Activated CD8-positive, alpha-beta T cell treated with anti-CD3 and anti-CD28 coated beads, Interleukin-2, amount 10 ng/mL, durations not matched to agents 7 days and 5 days (primary cell): ENCODE results near the gene EXOC6B. TPM values are rescaled to one million over a fixed set of nuclear protein-coding genes. Genes with fewer than 3 reads are reported as not detected.
"Not testable (repeated sequence)": the region's sequence is repeated elsewhere in the genome, so short reads cannot be mapped to it uniquely, and the experiment has no call there.

Experiments
- ATAC-seq: fragments of 150-1000 bp; cut with Tn5 transposase; one replicate; pipeline ENCODE4 v1.10.0; 2021; ENCODE audit warnings: moderate library complexity
- CTCF ChIA-PET: fragments of 350-600 bp; sonication (Branson Sonifier 250); formaldehyde crosslinking; loops from one replicate; lab custom pipeline; 2021; ENCODE audit warnings: antibody characterized with exemption; lab: Charles Lee
- POLR2A ChIA-PET: fragments of 350-600 bp; sonication (Branson Sonifier 250); formaldehyde crosslinking; loops from one replicate; lab custom pipeline; 2021; ENCODE audit warnings: antibody characterized with exemption; lab: Charles Lee
- DNase-seq: peaks from one replicate; pipeline ENCODE4 v3.0.0-alpha.2; 2020
- H3K27ac Mint-ChIP-seq: one replicate; pipeline ENCODE4 v1.8.0; 2021; ENCODE audit warnings: mild to moderate bottlenecking, mixed read lengths
- H3K27me3 Mint-ChIP-seq: one replicate; pipeline ENCODE4 v1.8.0; 2021; ENCODE audit warnings: low read depth, mixed read lengths
- H3K36me3 Mint-ChIP-seq: one replicate; pipeline ENCODE4 v1.8.0; 2021; ENCODE audit warnings: low read depth, mixed read lengths
- H3K4me1 Mint-ChIP-seq: one replicate; pipeline ENCODE4 v1.8.0; 2021; ENCODE audit warnings: low read depth, mixed read lengths
- H3K4me3 Mint-ChIP-seq: one replicate; pipeline ENCODE4 v1.8.0; 2021; ENCODE audit warnings: mild to moderate bottlenecking, mixed read lengths
- H3K9me3 Mint-ChIP-seq: one replicate; pipeline ENCODE4 v1.8.0; 2022; ENCODE audit warnings: mixed read lengths; ENCODE audit not compliant: insufficient read depth
- total RNA-seq, 2 experiments: library from RNA; stranded (reverse); gene quantifications; one replicate each; pipeline ENCODE4 v1.2.3, GENCODE V29; 2021

EXOC6B gene
- total RNA-seq, 2 experiments from 2014 or later = 17.8 to 18.8 TPM

GRCh38 chr2:72555363-72555762 is 270.5 kb downstream of the EXOC6B start:
- CTCF ChIA-PET, H3K4me1 Mint-ChIP-seq, H3K27ac Mint-ChIP-seq, ATAC-seq, H3K4me3 Mint-ChIP-seq, H3K36me3 Mint-ChIP-seq, DNase-seq, H3K9me3 Mint-ChIP-seq, H3K27me3 Mint-ChIP-seq, POLR2A ChIA-PET: not testable (repeated sequence)

GRCh38 chr2:72554910-72555309 is 270.9 kb downstream of the EXOC6B start:
- H3K27ac Mint-ChIP-seq, CTCF ChIA-PET, H3K36me3 Mint-ChIP-seq, ATAC-seq, DNase-seq, H3K9me3 Mint-ChIP-seq, H3K27me3 Mint-ChIP-seq, POLR2A ChIA-PET, H3K4me3 Mint-ChIP-seq, H3K4me1 Mint-ChIP-seq: not testable (repeated sequence)

- peaks cover 2% of the 10 kb centered on the region for H3K36me3 Mint-ChIP-seq
- POLR2A ChIA-PET = no interaction called here
- CTCF ChIA-PET = no interaction called here
- DNase-seq = no peak
- peak overlapping the region; percentile 10 for H3K27ac Mint-ChIP-seq
- H3K4me3 Mint-ChIP-seq = no peak overlapping the region
- peaks cover 3% of the 10 kb centered on the region for H3K4me1 Mint-ChIP-seq
- H3K27me3 Mint-ChIP-seq = no peaks in the 10 kb centered on the region
- no peaks in the 10 kb centered on the region for H3K9me3 Mint-ChIP-seq
- no peak for ATAC-seq
Observed at GRCh38 chr2:72554381-72554780, 271.5 kb downstream of the EXOC6B start.

- POLR2A ChIA-PET = no interaction called here
Observed at GRCh38 chr2:72548081-72548764, 277.6 kb downstream of the EXOC6B start.

GRCh38 chr2:72545790-72546189 is 280.0 kb downstream of the EXOC6B start:
- Mint-ChIP-seq H3K9me3 (no peaks in the 10 kb centered on the region), H3K36me3 (no peaks in the 10 kb centered on the region), H3K4me3 (no peak overlapping the region), H3K27me3 (no peaks in the 10 kb centered on the region), H3K4me1 (no peaks in the 10 kb centered on the region), H3K27ac (no peak overlapping the region)
- no peak for DNase-seq
- CTCF ChIA-PET = no interaction called here
- ATAC-seq = no peak
- POLR2A ChIA-PET = no interaction called here

More at GRCh38 chr2:72548081-72548764, 277.6 kb downstream of the EXOC6B start:
- Mint-ChIP-seq H3K27ac (no peak overlapping the region), H3K36me3 (no peaks in the 10 kb centered on the region), H3K9me3 (no peaks in the 10 kb centered on the region), H3K4me1 (no peaks in the 10 kb centered on the region), H3K4me3 (no peak overlapping the region), H3K27me3 (no peaks in the 10 kb centered on the region)
- ATAC-seq (no peak), DNase-seq (no peak)
- CTCF ChIA-PET = no interaction called here

- H3K27me3 Mint-ChIP-seq = no peaks in the 10 kb centered on the region
- DNase-seq = no peak
- ATAC-seq = no peak
Observed at GRCh38 chr2:72544554-72544953, 281.3 kb downstream of the EXOC6B start.

GRCh38 chr2:72543497-72544216 is 282.2 kb downstream of the EXOC6B start:
- Mint-ChIP-seq H3K27ac (no peak overlapping the region), H3K36me3 (no peaks in the 10 kb centered on the region), H3K9me3 (no peaks in the 10 kb centered on the region), H3K4me3 (no peak overlapping the region), H3K27me3 (no peaks in the 10 kb centered on the region), H3K4me1 (no peaks in the 10 kb centered on the region)
- ChIA-PET POLR2A (no interaction called here), CTCF (no interaction called here)
- DNase-seq = no peak
- no peak for ATAC-seq

More at GRCh38 chr2:72544554-72544953, 281.3 kb downstream of the EXOC6B start:
- Mint-ChIP-seq H3K4me3 (no peak overlapping the region), H3K4me1 (no peaks in the 10 kb centered on the region), H3K27ac (no peak overlapping the region), H3K9me3 (no peaks in the 10 kb centered on the region), H3K36me3 (no peaks in the 10 kb centered on the region)
- CTCF ChIA-PET = no interaction called here
- POLR2A ChIA-PET = no interaction called here

- no peaks in the 10 kb centered on the region for H3K36me3 Mint-ChIP-seq
- DNase-seq (no peak), ATAC-seq (no peak)
- ChIA-PET POLR2A (interaction anchor here (0.9 kb wide), 1 partner anchor 23 kb away, joined by 3 read pairs; no protein-coding TSS in a partner anchor), CTCF (no interaction called here)
- no peaks in the 10 kb centered on the region for H3K27me3 Mint-ChIP-seq
- H3K4me1 Mint-ChIP-seq = no peaks in the 10 kb centered on the region
- no peaks in the 10 kb centered on the region for H3K9me3 Mint-ChIP-seq
- no peak overlapping the region for H3K27ac Mint-ChIP-seq
- no peak overlapping the region for H3K4me3 Mint-ChIP-seq
Observed at GRCh38 chr2:72539071-72539552, 286.7 kb downstream of the EXOC6B start.

- H3K27me3 Mint-ChIP-seq = no peaks in the 10 kb centered on the region
- no peak for ATAC-seq
- DNase-seq = no peak
- no peaks in the 10 kb centered on the region for H3K9me3 Mint-ChIP-seq
- no peaks in the 10 kb centered on the region for H3K36me3 Mint-ChIP-seq
- CTCF ChIA-PET = no interaction called here
- no peak overlapping the region for H3K27ac Mint-ChIP-seq
- no peak overlapping the region for H3K4me3 Mint-ChIP-seq
- no peaks in the 10 kb centered on the region for H3K4me1 Mint-ChIP-seq
- POLR2A ChIA-PET = interaction anchor here (0.9 kb wide), 1 partner anchor 24 kb away, joined by 3 read pairs; no protein-coding TSS in a partner anchor
Observed at GRCh38 chr2:72538486-72538885, 287.3 kb downstream of the EXOC6B start.

GRCh38 chr2:72535586-72535985 is 290.2 kb downstream of the EXOC6B start:
- H3K27ac Mint-ChIP-seq, H3K36me3 Mint-ChIP-seq, H3K9me3 Mint-ChIP-seq, ATAC-seq, H3K27me3 Mint-ChIP-seq, DNase-seq, H3K4me1 Mint-ChIP-seq, POLR2A ChIA-PET, CTCF ChIA-PET, H3K4me3 Mint-ChIP-seq: not testable (repeated sequence)

- Mint-ChIP-seq H3K4me3 (no peak overlapping the region), H3K9me3 (no peaks in the 10 kb centered on the region), H3K36me3 (no peaks in the 10 kb centered on the region), H3K27me3 (no peaks in the 10 kb centered on the region), H3K27ac (no peak overlapping the region), H3K4me1 (no peaks in the 10 kb centered on the region)
- ATAC-seq (no peak), DNase-seq (no peak)
- POLR2A ChIA-PET = no interaction called here
- CTCF ChIA-PET = no interaction called here
Observed at GRCh38 chr2:72533765-72534164, 292.1 kb downstream of the EXOC6B start.

GRCh38 chr2:72527424-72527823 is 298.4 kb downstream of the EXOC6B start:
- CTCF ChIA-PET = no interaction called here
- Mint-ChIP-seq H3K27ac (no peak overlapping the region), H3K4me3 (no peak overlapping the region), H3K4me1 (no peaks in the 10 kb centered on the region), H3K36me3 (no peaks in the 10 kb centered on the region), H3K27me3 (no peaks in the 10 kb centered on the region), H3K9me3 (no peaks in the 10 kb centered on the region)
- ATAC-seq = no peak
- no peak for DNase-seq
- POLR2A ChIA-PET = no interaction called here
